Astrocyte of the spinal cord (primary cell): ENCODE results near the gene CHST12.
A peak's percentile ranks its signal among the peaks of the same experiment; 100 is the strongest.

Source experiments
- DNase-seq: peaks from one replicate; pipeline ENCODE4 v3.0.0; 2011; ENCODE audit warnings: low read depth, low spot score
- H3K4me3 ChIP-seq: 2 replicates; pipeline ENCODE4 v1.5.1; 2011; ENCODE audit warnings: low read depth, mild to moderate bottlenecking, low read length, moderate library complexity
- CTCF ChIP-seq: IDR thresholded peaks from 2 replicates; pipeline ENCODE4 v1.5.1; 2012; ENCODE audit warnings: low read depth, mild to moderate bottlenecking, low read length, inconsistent platforms
- in situ Hi-C: cut with HindIII; loops from 2 replicates; pipeline ENCODE4 v1.10.0; 2017; ENCODE audit warnings: low sequenced_read_pairs

CHST12 gene

DNA sequence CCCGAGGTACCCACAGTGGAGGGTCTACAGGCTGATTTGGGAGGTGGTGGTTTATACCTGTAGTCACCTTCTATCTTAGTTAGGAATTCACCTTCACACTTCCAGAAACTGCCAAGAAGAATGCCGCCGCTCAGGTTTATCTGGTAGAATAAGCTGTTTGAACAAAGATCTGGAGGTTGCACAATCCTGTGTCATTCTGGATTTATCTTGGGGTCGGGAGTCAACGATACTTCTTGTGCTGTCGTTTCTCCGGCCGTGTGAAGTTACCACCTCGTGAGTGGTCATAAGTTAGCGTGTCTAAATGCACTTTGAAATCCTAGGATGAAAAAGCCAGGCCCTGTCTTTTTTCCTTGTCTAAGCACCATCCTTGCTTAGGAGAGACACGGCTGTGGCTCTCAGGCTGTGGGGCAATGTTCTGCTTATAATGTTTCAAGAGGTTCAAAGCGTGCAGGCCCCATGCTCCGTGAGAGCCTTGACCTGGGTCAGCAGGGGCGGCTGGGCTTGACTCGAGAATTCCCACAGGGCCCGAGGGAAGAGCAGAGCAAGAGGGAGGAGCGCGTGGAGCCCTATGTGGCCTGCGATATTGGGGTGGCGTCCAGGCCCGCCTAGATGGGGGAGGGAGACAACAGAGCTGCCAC is 37.3 kb downstream of the CHST12 start:
- DNase-seq = no peak
- TF ChIP-seq CTCF = no peak
- no peak overlapping the region for H3K4me3 ChIP-seq
- in situ Hi-C loops = no loop called here

DNA sequence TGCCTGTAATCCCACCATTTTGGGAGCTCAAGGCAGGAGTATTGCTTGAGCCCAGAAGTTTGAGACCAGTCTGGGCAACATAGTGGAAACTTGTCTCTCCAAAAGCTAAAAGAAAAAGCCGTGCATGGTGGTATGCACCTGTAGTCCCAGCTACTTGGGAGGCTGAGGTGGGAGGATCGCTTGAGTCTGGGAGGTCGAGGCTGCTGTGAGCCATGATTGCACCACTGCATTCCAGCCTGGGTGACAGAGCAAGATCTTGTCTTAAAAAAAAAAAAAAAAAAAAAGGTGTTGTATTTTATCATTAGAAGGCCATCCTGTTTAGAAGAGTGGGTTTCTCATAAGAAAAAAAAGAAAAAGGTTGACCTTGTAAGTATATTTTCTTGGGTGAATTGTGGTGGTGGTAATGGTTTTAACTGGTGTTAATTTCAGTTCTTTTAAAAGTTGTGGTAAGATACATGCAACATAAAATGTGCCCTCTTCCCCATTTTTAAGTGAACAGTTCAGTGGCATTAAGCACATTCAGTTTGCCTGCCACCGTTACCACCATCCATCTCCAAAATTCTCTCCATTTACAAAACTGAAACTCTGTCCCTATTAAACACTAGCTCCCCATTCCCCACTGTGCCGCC is 38.1 kb downstream of the CHST12 start:
- DNase-seq = no peak
- TF ChIP-seq CTCF = no peak
- no peak overlapping the region for H3K4me3 ChIP-seq
- in situ Hi-C loops = no loop called here

DNA sequence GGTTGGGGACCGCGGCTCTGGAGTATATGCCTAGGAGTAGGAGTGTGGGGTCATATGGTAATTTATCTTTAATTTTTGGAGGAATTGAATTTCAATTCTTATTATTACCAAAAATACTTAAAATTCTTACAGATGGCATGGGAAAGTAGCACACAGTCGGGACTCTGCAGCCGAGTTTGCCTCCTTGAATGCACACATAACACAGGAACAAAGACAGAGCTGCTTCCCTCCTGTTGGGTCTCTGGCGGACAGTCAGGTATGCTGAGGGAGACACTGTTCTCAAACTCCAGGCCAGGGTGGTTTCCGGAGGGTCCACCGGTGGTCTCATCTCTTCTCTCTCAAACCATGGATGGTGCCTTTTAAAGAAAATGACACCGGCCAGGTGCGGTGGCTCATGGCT is 40.1 kb downstream of the CHST12 start:
- H3K4me3 ChIP-seq = no peak overlapping the region
- TF ChIP-seq CTCF = no peak
- in situ Hi-C loops = no loop called here
- DNase-seq = no peak

- no peak for TF ChIP-seq CTCF
- DNase-seq = peak; percentile 61
- H3K4me3 ChIP-seq = no peak overlapping the region
- in situ Hi-C loops = no loop called here
Observed at GRCh38 chr7:2444476-2444875, 41.1 kb downstream of the CHST12 start.

- in situ Hi-C loops = no loop called here
- DNase-seq = no peak
- no peak for TF ChIP-seq CTCF
- no peak overlapping the region for H3K4me3 ChIP-seq
Observed at GRCh38 chr7:2445047-2445446, 41.6 kb downstream of the CHST12 start.

GRCh38 chr7:2445898-2446555 is 42.6 kb downstream of the CHST12 start:
- no peak for TF ChIP-seq CTCF
- DNase-seq = no peak
- H3K4me3 ChIP-seq = no peak overlapping the region
- in situ Hi-C loops = no loop called here
